HepG2 (cell line): ENCODE results near the gene C19orf85. TPM values are rescaled to one million over a fixed set of nuclear protein-coding genes. Genes with fewer than 3 reads are reported as not detected.

Experiments
- BCLAF1 ChIP-seq: fragments of 450-650 bp; IDR thresholded peaks from 2 replicates; pipeline ENCODE4 v1.6.1; 2017; ENCODE audit warnings: mild to moderate bottlenecking
- CREM ChIP-seq, 2 experiments: sonication (generic) in 1 of 2; formaldehyde crosslinking in 1 of 2; IDR thresholded peaks; 2 replicates each; pipeline versions ENCODE4 v1.4.0 to v1.6.1; 2016 to 2020; ENCODE audit warnings: antibody characterized with exemption in 1 of 2, mild to moderate bottlenecking in 1 of 2, missing genetic modification reagents in 1 of 2
- GMEB2 ChIP-seq: IDR thresholded peaks from 2 replicates; pipeline ENCODE4 v1.6.1; 2016; ENCODE audit warnings: missing biosample characterization, missing genetic modification reagents, low read depth
- MTA3 ChIP-seq: sonication (generic); formaldehyde crosslinking; IDR thresholded peaks from 2 replicates; pipeline ENCODE4 v1.4.0; 2020; ENCODE audit warnings: missing genetic modification reagents
- WIZ ChIP-seq: sonication (generic); formaldehyde crosslinking; IDR thresholded peaks from 2 replicates; pipeline ENCODE4 v1.5.1; 2020; ENCODE audit warnings: mild to moderate bottlenecking, missing genetic modification reagents
- ZFY ChIP-seq: sonication (generic); formaldehyde crosslinking; IDR thresholded peaks from 2 replicates; pipeline ENCODE4 v1.4.0; 2020; ENCODE audit warnings: missing genetic modification reagents
- ZNF124 ChIP-seq: sonication (generic); formaldehyde crosslinking; IDR thresholded peaks from 2 replicates; pipeline ENCODE4 v1.4.0; 2020; ENCODE audit warnings: missing genetic modification reagents
- ZNF558 ChIP-seq: sonication (generic); formaldehyde crosslinking; IDR thresholded peaks from 2 replicates; pipeline ENCODE4 v1.9.0; 2022; ENCODE audit warnings: mild to moderate bottlenecking, missing genetic modification reagents, borderline replicate concordance
- polyA plus RNA-seq, 8 experiments: library from polyadenylated mRNA; depleted of rRNA in 3 of 8; stranded (reverse) in 7 of 8; unstranded in 1 of 8; fragments of >200 nt; fragmentation: Illumina TruSeq in 4 of 8; extraction: Trizol in 4 of 8; gene quantifications; 2 replicates each; pipeline versions ENCODE4 v1.2.1 to v1.2.3, GENCODE V29; 2011 to 2016; ENCODE audit warnings: low read depth in 4 of 8, missing spikeins in 1 of 8, mixed read lengths in 1 of 8; ENCODE audit not compliant: insufficient read depth in 1 of 8
- total RNA-seq, 5 experiments: library from RNA; depleted of rRNA; stranded (reverse); fragments of >200 nt; fragmentation: Illumina TruSeq; extraction: Trizol; gene quantifications; 2 replicates each; pipeline ENCODE4 v1.2.3, GENCODE V29; 2016; ENCODE audit warnings: low read depth in 1 of 5
- TF ChIP-seq, protein P1 (sequence below): sonication (generic); formaldehyde crosslinking; IDR thresholded peaks from 2 replicates; pipeline ENCODE4 v1.8.0; 2022; ENCODE audit warnings: mild to moderate bottlenecking, missing genetic modification reagents

The C19orf85 gene
- total and polyA plus RNA-seq, 2 of the 13 experiments (the other 11 are each of a cell fraction or from before 2014, with no cell fraction given): not detected

DNA sequence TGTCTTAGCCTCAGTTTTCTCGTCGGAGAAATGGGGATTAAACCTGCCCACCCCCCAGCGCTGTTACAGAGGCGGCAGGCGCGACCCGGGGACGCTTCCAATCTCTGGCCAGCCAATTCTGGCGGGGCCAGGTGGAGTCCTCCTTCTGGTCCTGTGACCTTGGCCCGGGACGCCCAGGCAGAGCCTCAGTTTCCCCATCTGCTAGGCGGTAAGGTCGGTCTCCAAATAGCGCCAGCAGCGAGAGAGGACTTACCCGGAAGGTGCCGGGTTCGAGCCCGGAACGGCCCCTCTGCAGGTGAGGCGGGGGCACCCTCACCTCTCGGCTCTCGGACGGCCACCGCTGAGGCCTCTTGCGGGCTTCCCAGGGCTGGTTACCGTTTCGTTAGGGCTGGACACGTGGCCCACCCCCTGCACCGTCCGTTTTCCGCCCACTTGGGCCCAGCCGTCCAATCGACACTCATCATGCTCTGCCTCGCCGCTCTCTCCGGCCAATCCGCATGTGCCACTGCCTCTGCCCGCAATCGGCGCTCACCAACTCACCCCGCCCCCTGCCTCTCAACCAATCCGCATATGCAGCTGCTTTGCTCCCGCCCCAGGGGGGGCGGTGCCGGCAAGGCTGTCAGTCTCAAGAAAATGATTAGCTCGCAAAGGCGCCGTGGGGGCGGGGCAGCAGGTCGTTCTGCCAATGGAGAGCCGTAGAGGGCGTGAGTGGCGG lies 3.1 kb downstream of the C19orf85 start, which contains the start of gene ISOC2 (continued):
- no peak for TF ChIP-seq GMEB2 (CRISPR knock-in tag)
- no peak for TF ChIP-seq MTA3
- no peak for TF ChIP-seq ZNF124 (CRISPR knock-in tag)
- TF ChIP-seq BCLAF1: no peak
- 0 out of 2 replicates have a peak, but pooled peaks have one; percentile 27 for TF ChIP-seq ZNF558 (CRISPR knock-in tag)
- peak; percentile 79 for TF ChIP-seq CREM (IDR thresholded peaks at IDR 0.05)
- no peak for TF ChIP-seq CREM (CRISPR knock-in tag; IDR thresholded peaks at IDR 0.05)
- TF ChIP-seq ZFY (CRISPR knock-in tag): peak; percentile 81
- TF ChIP-seq, protein P1, sequence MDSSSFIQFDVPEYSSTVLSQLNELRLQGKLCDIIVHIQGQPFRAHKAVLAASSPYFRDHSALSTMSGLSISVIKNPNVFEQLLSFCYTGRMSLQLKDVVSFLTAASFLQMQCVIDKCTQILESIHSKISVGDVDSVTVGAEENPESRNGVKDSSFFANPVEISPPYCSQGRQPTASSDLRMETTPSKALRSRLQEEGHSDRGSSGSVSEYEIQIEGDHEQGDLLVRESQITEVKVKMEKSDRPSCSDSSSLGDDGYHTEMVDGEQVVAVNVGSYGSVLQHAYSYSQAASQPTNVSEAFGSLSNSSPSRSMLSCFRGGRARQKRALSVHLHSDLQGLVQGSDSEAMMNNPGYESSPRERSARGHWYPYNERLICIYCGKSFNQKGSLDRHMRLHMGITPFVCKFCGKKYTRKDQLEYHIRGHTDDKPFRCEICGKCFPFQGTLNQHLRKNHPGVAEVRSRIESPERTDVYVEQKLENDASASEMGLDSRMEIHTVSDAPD (CRISPR knock-in tag): no peak
- no peak for TF ChIP-seq WIZ (CRISPR knock-in tag)
